ENCODE measurements around the gene CA10. TPM values are rescaled to one million over a fixed set of nuclear protein-coding genes. Genes with fewer than 3 reads are reported as not detected.

Gene CA10
- total and polyA plus RNA-seq, 2 of the 4 experiments (the other 2 are of a cell fraction) = not detected

- H3K9me3 ChIP-seq (ENCODE audit: control insufficient read depth, insufficient read depth, low read length) = peaks cover 4% of the 10 kb centered on the region
- BruUV-seq (replicated peaks) = no TSS peak
- DNase-seq (no peak), ATAC-seq (ENCODE audit: low read depth) (no peak)
- no peaks in the 10 kb centered on the region for H3K79me1 ChIP-seq (ENCODE audit: low read depth in 1 of 2, low read length in 2 of 2)
- intact Hi-C loops (cut with micrococcal nuclease) = no loop called here
- WGBS, 2 experiments (ENCODE audit: extremely low coverage in 2 of 2, insufficient read length in 1 of 2) = no CpG with 5 or more reads among the region's 1 CpG
- H3K9me1 ChIP-seq (ENCODE audit: insufficient read depth, low read length) = no peaks in the 10 kb centered on the region
- H3K23ac ChIP-seq (ENCODE audit: low read depth, low read length) = no peak overlapping the region
- no peak overlapping the region for H3K27ac ChIP-seq (ENCODE audit: insufficient read depth, low read length)
- H2AK9ac ChIP-seq (replicated peaks; ENCODE audit: low read depth, low read length, poor library complexity) = no peak overlapping the region
- in situ Hi-C loops (cut with MboI; ENCODE audit: low sequenced_read_pairs) = no loop called here
- no peak overlapping the region for H2BK120ac ChIP-seq (ENCODE audit: low read depth, low read length)
- H3K4me3 ChIP-seq (ENCODE audit: insufficient read depth, low read depth, low read length) = no peak overlapping the region
- dilution Hi-C loops (cut with HindIII; ENCODE audit: low sequenced_read_pairs, unreplicated experiment) = no loop called here
- H2BK15ac ChIP-seq (ENCODE audit: low read depth, low read length) = no peak overlapping the region
- H3K14ac ChIP-seq (replicated peaks; ENCODE audit: low read depth, low read length) = no peak overlapping the region
- no peak overlapping the region for H3K56ac ChIP-seq (ENCODE audit: extremely low read depth, insufficient read depth, low read length)
- no peak overlapping the region for H2AK5ac ChIP-seq (ENCODE audit: low read depth, low read length)
- H3K4me1 ChIP-seq (ENCODE audit: control insufficient read depth, insufficient read depth, low read length) = no peaks in the 10 kb centered on the region
- no peak overlapping the region for H4K5ac ChIP-seq (ENCODE audit: low read depth, low read length)
- H4K91ac ChIP-seq (ENCODE audit: insufficient read depth, low read depth, low read length) = no peak overlapping the region
- no peak overlapping the region for H3K9ac ChIP-seq (ENCODE audit: low read depth, low read length)
- no peak overlapping the region for H2BK20ac ChIP-seq (ENCODE audit: low read depth, low read length)
- ChIA-PET POLR2A (ENCODE audit: unreplicated experiment) (no interaction called here), CTCF (no interaction called here)
- H3K27me3 ChIP-seq (ENCODE audit: control insufficient read depth, insufficient read depth, low read length) = no peaks in the 10 kb centered on the region
- no peak overlapping the region for H4K8ac ChIP-seq (ENCODE audit: low read depth in 2 of 2, low read length in 2 of 2)
- no peak overlapping the region for H3K4ac ChIP-seq (ENCODE audit: low read depth, low read length)
- no peaks in the 10 kb centered on the region for H3K36me3 ChIP-seq (ENCODE audit: control insufficient read depth, insufficient read depth, low read length)
- no peak overlapping the region for H3K4me2 ChIP-seq (ENCODE audit: low read depth, low read length)
- no peak for TF ChIP-seq MAZ (IDR thresholded peaks at IDR 0.05; ENCODE audit: borderline replicate concordance, low read depth, low read length)
- TF ChIP-seq, protein P1, sequence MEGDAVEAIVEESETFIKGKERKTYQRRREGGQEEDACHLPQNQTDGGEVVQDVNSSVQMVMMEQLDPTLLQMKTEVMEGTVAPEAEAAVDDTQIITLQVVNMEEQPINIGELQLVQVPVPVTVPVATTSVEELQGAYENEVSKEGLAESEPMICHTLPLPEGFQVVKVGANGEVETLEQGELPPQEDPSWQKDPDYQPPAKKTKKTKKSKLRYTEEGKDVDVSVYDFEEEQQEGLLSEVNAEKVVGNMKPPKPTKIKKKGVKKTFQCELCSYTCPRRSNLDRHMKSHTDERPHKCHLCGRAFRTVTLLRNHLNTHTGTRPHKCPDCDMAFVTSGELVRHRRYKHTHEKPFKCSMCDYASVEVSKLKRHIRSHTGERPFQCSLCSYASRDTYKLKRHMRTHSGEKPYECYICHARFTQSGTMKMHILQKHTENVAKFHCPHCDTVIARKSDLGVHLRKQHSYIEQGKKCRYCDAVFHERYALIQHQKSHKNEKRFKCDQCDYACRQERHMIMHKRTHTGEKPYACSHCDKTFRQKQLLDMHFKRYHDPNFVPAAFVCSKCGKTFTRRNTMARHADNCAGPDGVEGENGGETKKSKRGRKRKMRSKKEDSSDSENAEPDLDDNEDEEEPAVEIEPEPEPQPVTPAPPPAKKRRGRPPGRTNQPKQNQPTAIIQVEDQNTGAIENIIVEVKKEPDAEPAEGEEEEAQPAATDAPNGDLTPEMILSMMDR (conservative IDR thresholded peaks at IDR 0.05; ENCODE audit: low read depth, low read length) = no peak
- TF ChIP-seq MXI1 (IDR thresholded peaks at IDR 0.05; ENCODE audit: borderline replicate concordance, low read depth, low read length) = no peak
- TF ChIP-seq RCOR1 (IDR thresholded peaks at IDR 0.05; ENCODE audit: insufficient replicate concordance, low read length) = no peak
- no peak for TF ChIP-seq CEBPB (IDR thresholded peaks at IDR 0.05; ENCODE audit: low read depth, low read length)
- no peak for TF ChIP-seq FOS (IDR thresholded peaks at IDR 0.05; ENCODE audit: low read depth, low read length)
- no peak for TF ChIP-seq BHLHE40 (IDR thresholded peaks at IDR 0.05; ENCODE audit: low read depth, low read length)
- TF ChIP-seq, protein P2, sequence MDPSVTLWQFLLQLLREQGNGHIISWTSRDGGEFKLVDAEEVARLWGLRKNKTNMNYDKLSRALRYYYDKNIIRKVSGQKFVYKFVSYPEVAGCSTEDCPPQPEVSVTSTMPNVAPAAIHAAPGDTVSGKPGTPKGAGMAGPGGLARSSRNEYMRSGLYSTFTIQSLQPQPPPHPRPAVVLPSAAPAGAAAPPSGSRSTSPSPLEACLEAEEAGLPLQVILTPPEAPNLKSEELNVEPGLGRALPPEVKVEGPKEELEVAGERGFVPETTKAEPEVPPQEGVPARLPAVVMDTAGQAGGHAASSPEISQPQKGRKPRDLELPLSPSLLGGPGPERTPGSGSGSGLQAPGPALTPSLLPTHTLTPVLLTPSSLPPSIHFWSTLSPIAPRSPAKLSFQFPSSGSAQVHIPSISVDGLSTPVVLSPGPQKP (IDR thresholded peaks at IDR 0.05; ENCODE audit: borderline replicate concordance, low read depth, low read length) = no peak
- TF ChIP-seq, protein P3, sequence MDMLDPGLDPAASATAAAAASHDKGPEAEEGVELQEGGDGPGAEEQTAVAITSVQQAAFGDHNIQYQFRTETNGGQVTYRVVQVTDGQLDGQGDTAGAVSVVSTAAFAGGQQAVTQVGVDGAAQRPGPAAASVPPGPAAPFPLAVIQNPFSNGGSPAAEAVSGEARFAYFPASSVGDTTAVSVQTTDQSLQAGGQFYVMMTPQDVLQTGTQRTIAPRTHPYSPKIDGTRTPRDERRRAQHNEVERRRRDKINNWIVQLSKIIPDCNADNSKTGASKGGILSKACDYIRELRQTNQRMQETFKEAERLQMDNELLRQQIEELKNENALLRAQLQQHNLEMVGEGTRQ (IDR thresholded peaks at IDR 0.05; ENCODE audit: low read depth, low read length) = no peak
- TF ChIP-seq SMC3 (IDR thresholded peaks at IDR 0.05; ENCODE audit: low read depth, low read length) = no peak
- TF ChIP-seq RFX5 (IDR thresholded peaks at IDR 0.05; ENCODE audit: low read depth, low read length) = no peak
- no peak for TF ChIP-seq CHD1 (IDR thresholded peaks at IDR 0.05; ENCODE audit: low read depth, low read length)
- no peak for TF ChIP-seq MAFK (IDR thresholded peaks at IDR 0.05; ENCODE audit: low read depth, low read length)
- no peak for TF ChIP-seq NFE2L2 (IDR thresholded peaks at IDR 0.05; ENCODE audit: low read depth, low read length)
- TF ChIP-seq POLR2A (IDR thresholded peaks at IDR 0.05; ENCODE audit: low read depth, low read length) = no peak
- TF ChIP-seq RAD21 (IDR thresholded peaks at IDR 0.05; ENCODE audit: low read length) = no peak
- H2BK5ac ChIP-seq (ENCODE audit: low read depth, low read length, poor library complexity, severe bottlenecking) = no peak overlapping the region
- no peak overlapping the region for H3K18ac ChIP-seq (ENCODE audit: low read depth, low read length)
- no peak overlapping the region for H2AFZ ChIP-seq (replicated peaks; ENCODE audit: low read length, poor library complexity)
- no peaks in the 10 kb centered on the region for H4K20me1 ChIP-seq (ENCODE audit: insufficient read depth, low read length)
These were observed 117.3 kb downstream of the CA10 start for GRCh38 chr17:52041123-52041617.
